NCI-H2196 (cell line): ENCODE measurements around the gene GRSF1.
"Not testable (repeated sequence)": the region's sequence is repeated elsewhere in the genome, so short reads cannot be mapped to it uniquely, and the experiment has no call there.

ENCODE experiments used
- DNase-seq: peaks from one replicate; lab custom pipeline; 2025; ENCODE audit not compliant: unreplicated experiment; lab: John Stamatoyannopoulos, UW

Gene GRSF1

GRCh38 chr4:70839589-70840093 lies at the start of gene GRSF1:
TSS of gene GRSF1 (minus strand) at chr4:70839890. CDS start at chr4:70839827, 63 bp downstream.
- peak; percentile 70 for DNase-seq

GRCh38 chr4:70885174-70885573 lies 45.5 kb upstream of the GRSF1 start:
- DNase-seq, result no peak

- no peak for DNase-seq
These were observed 41.0 kb upstream of the GRSF1 start for GRCh38 chr4:70880739-70881138.

- no peak for DNase-seq
These were observed 37.9 kb upstream of the GRSF1 start for GRCh38 chr4:70877556-70877955.

GRCh38 chr4:70874268-70875156 lies 34.8 kb upstream of the GRSF1 start:
- DNase-seq, result no peak

DNA sequence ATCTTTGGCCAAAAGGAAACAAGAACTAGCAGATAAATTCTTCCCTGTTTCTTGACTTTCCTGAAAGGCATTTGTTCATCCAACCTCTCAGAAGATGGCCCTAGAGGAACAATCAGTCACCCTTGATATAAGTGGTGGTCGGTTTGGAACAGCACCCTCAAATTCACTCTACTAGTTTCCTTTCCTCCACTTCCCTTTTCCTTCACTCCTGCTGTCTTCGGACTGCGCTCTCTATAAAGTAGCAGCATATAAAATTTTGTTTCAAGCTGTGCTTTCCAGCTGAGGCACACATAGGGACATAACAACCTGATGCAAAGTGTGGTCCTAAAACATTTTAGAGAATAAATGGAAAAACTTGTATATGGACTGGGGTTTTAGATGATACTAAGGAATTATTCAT lies 33.5 kb upstream of the GRSF1 start:
- no peak for DNase-seq

DNA sequence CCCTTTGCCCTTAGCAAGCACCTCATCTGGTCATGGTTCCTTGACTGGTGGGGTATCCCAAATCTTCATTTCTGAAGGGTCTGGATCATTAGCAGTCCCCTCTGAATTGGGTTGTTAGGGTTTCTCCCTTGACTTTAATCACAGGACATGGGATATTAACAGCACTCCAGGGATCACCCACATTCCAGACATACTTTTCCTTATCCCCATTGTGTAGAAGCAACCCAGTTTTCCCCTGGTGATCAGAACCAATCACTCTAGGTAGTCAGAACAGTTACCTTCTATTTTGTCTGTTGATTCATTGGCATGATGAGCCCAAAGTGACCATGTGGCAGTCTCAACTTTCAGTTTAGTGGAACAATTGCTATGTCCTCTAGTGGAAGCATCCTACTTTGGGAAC lies 29.1 kb upstream of the GRSF1 start:
- DNase-seq, result no peak

DNA sequence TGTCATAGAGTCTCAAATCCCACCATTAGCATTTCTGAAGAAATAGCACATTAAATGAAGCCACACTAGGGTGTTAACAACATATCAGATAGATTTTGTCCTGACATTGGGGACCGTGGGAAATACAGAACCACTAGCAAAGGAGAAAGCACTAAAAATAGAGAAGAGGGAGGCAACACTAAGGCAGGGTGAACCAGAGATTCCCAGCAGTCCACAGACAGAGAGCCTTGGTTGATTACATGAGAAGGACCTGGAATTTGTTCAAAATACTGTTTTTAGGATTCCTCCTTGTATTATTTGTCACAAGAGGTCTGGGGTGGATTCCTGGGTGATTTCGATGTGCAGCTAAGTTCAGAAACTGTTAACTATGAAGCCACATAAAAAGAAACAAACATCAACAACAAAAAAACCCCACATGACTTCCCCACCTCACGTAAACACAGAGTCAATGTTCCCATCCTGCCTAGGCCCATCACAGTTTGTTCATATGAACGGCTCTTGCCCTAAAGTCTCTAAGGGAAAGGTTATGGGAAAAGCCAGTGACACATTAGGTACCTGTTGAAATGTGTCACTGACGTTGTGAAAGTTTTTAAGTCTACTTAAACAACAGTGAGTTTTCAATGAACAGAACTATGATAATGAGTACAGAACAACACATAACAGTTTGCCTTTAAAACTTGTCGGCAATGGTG lies 23.6 kb upstream of the GRSF1 start:
- no peak for DNase-seq

GRCh38 chr4:70859066-70859465 lies 19.4 kb upstream of the GRSF1 start:
- no peak for DNase-seq

GRCh38 chr4:70858454-70858853 lies 18.8 kb upstream of the GRSF1 start:
- no peak for DNase-seq

- DNase-seq, result no peak
These were observed 15.8 kb upstream of the GRSF1 start for GRCh38 chr4:70855464-70855863.

DNA sequence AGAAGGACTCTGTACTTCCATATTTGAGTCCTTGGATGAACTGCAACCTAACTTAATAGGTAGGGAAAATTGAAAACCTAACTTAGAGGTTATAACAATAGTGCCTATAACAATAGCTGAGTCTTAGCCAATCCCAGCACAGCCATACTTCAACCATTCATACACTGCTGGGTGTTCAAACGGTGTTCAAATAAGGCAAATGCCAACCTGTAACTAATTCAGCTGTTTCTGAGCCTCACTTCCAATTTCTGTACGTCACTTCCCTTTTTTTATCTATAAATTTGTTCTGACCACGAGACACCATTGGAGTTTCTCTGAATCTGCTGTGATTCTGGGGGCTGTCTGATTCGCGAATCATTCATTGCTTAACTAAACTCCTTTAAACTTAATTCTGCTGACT lies 9.6 kb upstream of the GRSF1 start:
- DNase-seq, result no peak

DNA sequence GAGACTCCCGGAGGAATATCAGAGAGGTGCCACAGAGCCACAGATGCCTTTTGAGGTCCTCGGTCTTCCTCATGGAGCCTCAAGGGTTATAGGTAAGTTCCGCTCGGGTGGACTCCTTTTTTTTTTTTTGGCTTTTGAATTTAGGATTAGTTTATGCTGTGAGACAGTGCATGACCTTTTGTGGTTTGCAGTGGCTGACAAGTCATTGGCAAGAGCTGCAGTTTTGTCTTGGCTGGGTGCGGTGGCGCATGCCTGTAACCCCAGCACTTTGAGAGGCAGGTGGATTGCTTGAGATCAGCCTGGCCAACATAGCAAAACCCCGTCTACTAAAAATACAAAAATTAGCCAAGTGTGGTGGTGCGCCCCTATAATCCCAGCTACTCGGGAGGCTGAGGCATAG lies 4.5 kb upstream of the GRSF1 start:
- DNase-seq, result no peak

DNA sequence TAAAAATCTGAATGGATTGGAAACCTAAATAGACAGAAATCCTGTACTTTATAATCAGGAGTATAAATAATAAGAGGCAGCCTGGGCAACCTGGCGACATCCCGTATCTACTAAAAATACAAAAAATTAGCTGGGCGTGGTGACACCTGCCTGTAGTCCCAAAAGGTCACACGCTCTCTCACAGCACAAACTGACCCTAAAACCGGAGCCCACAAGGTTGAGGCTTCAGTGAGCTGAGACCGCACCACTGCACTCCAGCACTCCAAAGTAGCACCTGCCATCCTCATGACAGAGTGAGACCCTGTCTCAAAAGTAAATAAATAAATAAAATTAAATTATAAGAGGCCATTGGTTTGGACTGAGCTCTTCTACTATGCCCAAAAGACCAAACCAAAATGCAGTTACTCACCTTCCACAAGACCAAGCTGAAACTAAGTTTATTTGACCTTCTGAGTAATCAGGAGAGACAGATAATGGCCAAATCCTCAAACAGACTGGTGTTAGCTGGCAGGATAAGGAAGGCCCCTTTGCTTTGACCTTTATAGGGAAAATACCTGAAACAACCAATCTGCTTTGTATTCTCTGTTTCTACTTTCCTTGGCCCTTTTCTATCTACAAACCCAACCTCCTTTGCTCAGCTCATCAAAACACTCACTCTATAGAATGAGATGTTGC lies 3.2 kb upstream of the GRSF1 start:
- DNase-seq, result no peak

- no peak for DNase-seq
These were observed 2.3 kb upstream of the GRSF1 start for GRCh38 chr4:70841951-70842350.

- DNase-seq, result no peak
These were observed 1.5 kb upstream of the GRSF1 start for GRCh38 chr4:70841211-70841610.

DNA sequence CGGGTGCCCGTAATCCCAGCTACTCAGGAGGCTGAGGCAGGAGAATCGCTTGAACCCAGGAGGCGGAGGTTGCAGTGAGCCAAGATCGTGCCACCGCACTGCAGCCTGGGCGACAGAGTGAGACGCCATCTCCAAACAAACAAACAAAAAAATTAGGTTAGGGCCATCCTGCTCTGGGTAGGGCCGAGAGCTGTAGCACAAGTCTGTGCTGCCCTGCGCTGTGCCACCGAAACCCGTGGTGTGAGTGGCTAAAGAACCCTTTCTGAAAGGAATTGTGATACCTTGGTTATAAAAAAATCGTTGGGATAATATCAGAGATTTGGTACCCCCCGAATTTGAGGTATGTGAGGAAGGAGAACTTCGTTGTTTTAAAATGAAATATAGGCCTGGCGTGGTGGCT lies 941 bp upstream of the GRSF1 start:
- DNase-seq, result not testable (repeated sequence)

- not testable (repeated sequence) for DNase-seq
These were observed 447 bp upstream of the GRSF1 start for GRCh38 chr4:70840137-70840536.

GRCh38 chr4:70838666-70839588 lies 763 bp downstream of the GRSF1 start:
- DNase-seq, result no peak

DNA sequence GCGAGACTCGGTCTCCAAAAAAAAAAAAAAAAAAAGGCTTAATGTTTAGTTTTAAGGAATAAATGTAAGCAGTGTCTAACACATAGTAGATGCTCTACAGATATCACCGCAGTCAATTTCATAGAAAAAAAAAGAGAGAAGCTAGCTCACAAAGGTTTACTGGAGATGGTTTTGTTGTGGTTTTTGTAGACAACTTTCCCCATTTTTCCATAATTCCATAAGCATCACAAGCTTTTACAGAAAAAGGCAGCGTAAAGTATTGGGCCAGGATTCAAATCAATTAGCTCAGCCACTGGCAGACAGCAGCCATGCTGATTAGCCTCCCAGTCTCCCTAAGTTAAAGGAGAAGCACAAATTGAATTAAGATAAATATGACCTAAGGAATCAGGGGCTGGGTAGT lies 1.5 kb downstream of the GRSF1 start:
- DNase-seq, result no peak

DNA sequence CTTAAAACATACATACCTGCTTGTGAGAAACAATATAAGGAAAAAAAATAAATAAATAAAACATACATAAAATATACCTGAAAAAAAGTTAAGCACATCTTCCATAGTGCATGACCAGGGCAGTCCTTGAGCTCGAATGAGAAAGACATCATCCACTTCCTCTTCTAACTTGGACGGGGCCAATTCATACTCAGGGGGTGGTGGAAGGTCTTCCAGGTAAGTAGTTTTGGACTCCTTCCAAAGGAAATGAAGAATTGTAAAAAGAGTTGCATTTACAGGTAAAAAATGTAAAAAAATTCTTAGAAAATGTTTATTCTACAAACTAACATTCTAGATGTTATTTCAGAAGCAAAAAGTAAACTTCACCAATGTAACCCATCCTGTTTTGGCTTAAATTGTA lies 3.6 kb downstream of the GRSF1 start:
- DNase-seq, result no peak
